Lower lobe of right lung (tissue), 2 donors: ENCODE results near the gene MRAP. TPM values are rescaled to one million over a fixed set of nuclear protein-coding genes. Genes with fewer than 3 reads are reported as not detected.

Experiments used
- ATAC-seq, 2 donors: fragments of 200-7000 bp; cut with Tn5 transposase; one replicate each; pipeline ENCODE4 v1.9.1; 2020 to 2022; ENCODE audit warnings: mild to moderate bottlenecking in 2 of 2, moderate library complexity in 2 of 2
- DNase-seq: peaks from one replicate; pipeline ENCODE4 v3.0.0-alpha.2; 2020
- H3K27ac ChIP-seq: fragments of 200-600 bp; one replicate; pipeline ENCODE4 v1.8.0; 2022
- H3K27me3 ChIP-seq: fragments of 200-600 bp; one replicate; pipeline ENCODE4 v1.8.0; 2022; ENCODE audit warnings: low read depth
- H3K36me3 ChIP-seq: fragments of 200-600 bp; one replicate; pipeline ENCODE4 v1.8.0; 2022; ENCODE audit warnings: mild to moderate bottlenecking
- H3K4me1 ChIP-seq: fragments of 200-600 bp; one replicate; pipeline ENCODE4 v1.8.0; 2022
- H3K4me3 ChIP-seq: fragments of 200-600 bp; one replicate; pipeline ENCODE4 v1.8.0; 2022; ENCODE audit warnings: mild to moderate bottlenecking
- H3K9me3 ChIP-seq: fragments of 200-600 bp; one replicate; pipeline ENCODE4 v1.8.0; 2022
- intact Hi-C: fragments of 100-400 bp; cut with DNase I; formaldehyde crosslinking; loops from one replicate; pipeline ENCODE4 v1.11.0; 2022
- total RNA-seq: library from RNA; stranded (reverse); fragmentation: NEBNext Ultra II Directional; extraction: Animal tissue kit (Norgen Biotek cat#: 25700); gene quantifications from one replicate; pipeline ENCODE4 v1.2.1, GENCODE V29; 2021
- TF ChIP-seq, protein P1 (sequence below): fragments of 200-600 bp; IDR thresholded peaks from one replicate; pipeline ENCODE4 v1.8.0; 2022; ENCODE audit warnings: antibody characterized with exemption, mild to moderate bottlenecking
- donor health status: DM: no; HTN: yes; CAD: no; lungs with severe emphysema.

Gene MRAP
- total RNA-seq, 1 donor from 2014 or later, result not detected

DNA sequence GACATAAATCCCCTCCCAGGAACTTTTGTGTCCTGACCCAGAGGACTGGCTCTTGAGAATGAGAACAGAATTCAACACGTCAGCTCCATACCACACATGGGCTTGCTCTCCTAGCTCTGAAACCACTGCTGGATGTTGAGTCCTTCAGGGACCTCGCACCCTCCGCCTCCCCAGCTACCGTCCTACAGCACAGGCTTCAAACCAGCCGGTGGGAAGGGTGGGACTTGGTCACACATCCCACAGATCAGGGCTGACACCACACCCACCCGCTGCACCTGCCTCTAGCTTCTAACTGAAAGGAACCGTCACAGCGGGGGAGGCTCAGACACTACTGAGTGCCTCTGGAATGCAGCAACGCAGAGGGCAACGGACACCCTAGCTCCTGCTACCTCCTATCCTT is 24.0 kb downstream of the MRAP start:
- ATAC-seq, result no peak

DNA sequence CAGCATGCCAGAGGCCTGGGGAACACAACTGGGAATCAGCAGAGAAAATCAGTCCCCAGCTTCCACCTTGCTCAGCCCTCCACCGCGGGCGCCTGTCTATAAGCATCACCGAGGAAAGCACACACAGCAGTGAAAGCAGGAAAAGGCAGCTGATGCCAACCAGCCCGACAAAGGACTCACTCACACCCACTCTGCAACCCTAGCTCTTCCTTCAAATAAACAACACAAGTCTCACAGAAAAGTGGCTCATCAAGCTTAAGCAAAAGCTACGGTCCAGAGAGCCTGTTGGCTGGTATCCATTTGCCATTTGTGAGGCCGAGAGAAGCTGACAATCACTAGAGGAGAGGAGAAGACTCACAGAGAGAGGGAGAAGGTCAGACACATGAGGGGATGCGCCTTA is 27.1 kb downstream of the MRAP start:
- no peaks in the 10 kb centered on the region for H3K9me3 ChIP-seq
- DNase-seq (no peak), ATAC-seq (no peak)
- peaks cover 11% of the 10 kb centered on the region for H3K4me1 ChIP-seq
- no peak overlapping the region for H3K4me3 ChIP-seq
- no peak overlapping the region for H3K27ac ChIP-seq
- peaks cover 70% of the 10 kb centered on the region for H3K36me3 ChIP-seq
- no peaks in the 10 kb centered on the region for H3K27me3 ChIP-seq
- TF ChIP-seq, protein P1, sequence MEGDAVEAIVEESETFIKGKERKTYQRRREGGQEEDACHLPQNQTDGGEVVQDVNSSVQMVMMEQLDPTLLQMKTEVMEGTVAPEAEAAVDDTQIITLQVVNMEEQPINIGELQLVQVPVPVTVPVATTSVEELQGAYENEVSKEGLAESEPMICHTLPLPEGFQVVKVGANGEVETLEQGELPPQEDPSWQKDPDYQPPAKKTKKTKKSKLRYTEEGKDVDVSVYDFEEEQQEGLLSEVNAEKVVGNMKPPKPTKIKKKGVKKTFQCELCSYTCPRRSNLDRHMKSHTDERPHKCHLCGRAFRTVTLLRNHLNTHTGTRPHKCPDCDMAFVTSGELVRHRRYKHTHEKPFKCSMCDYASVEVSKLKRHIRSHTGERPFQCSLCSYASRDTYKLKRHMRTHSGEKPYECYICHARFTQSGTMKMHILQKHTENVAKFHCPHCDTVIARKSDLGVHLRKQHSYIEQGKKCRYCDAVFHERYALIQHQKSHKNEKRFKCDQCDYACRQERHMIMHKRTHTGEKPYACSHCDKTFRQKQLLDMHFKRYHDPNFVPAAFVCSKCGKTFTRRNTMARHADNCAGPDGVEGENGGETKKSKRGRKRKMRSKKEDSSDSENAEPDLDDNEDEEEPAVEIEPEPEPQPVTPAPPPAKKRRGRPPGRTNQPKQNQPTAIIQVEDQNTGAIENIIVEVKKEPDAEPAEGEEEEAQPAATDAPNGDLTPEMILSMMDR, result no peak
- intact Hi-C loops, result no loop called here

More for the DNA sequence above, 24.0 kb downstream of the MRAP start:
- TF ChIP-seq, protein P1, result no peak
- H3K27ac ChIP-seq, result no peak overlapping the region
- H3K9me3 ChIP-seq, result no peaks in the 10 kb centered on the region
- no peaks in the 10 kb centered on the region for H3K27me3 ChIP-seq
- H3K4me1 ChIP-seq, result no peaks in the 10 kb centered on the region
- no peak for DNase-seq
- peaks cover 90% of the 10 kb centered on the region for H3K36me3 ChIP-seq
- H3K4me3 ChIP-seq, result no peak overlapping the region
- intact Hi-C loops, result no loop called here

DNA sequence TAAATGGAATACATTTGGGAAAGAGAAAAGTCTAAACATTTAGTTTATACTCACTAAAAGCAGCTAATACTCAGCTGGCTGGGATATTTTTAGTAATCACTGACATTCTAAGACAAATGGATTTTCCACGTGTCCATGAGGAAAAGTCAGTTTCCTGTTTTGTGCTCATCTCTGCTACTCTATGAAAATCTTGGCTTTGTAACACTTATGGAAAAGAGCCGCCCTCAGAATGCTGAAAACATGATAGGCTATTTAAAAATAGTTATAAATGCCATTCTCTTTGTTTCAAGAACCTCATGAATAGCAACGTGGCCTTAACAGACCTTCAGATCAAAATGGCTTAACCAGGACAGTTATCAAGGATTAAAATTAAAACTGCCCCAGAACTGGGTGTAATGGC is 29.9 kb downstream of the MRAP start:
- TF ChIP-seq, protein P1, result no peak
- Histone ChIP-seq H3K36me3 (peaks cover 66% of the 10 kb centered on the region), H3K27me3 (no peaks in the 10 kb centered on the region), H3K4me1 (peaks cover 11% of the 10 kb centered on the region), H3K4me3 (no peak overlapping the region), H3K27ac (peak overlapping the region; percentile 61), H3K9me3 (no peaks in the 10 kb centered on the region)
- no peak for DNase-seq
- intact Hi-C loops, result no loop called here
- no peak for ATAC-seq

DNA sequence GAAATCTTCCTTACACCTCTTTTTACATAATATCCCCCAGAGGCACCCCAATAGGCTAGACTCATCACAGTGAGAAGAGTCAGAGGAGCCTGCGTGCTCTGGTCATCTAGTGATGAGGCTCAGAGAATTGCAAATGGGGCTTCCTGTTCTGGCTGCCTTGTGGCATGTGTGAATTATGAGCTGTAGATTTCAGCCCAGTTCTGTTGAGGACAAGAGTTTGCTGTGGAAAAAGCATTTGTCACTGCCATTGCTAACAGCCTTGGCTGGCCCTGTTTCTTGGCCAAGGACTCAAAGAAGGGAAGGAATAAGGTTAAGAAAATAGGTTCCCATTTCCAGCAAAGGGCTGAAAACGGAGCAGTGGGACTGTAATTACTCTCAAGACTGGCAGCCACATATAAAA is 30.7 kb downstream of the MRAP start:
- DNase-seq (no peak), ATAC-seq (peak; percentile 48 to 53)
- Histone ChIP-seq H3K9me3 (no peaks in the 10 kb centered on the region), H3K4me3 (no peak overlapping the region), H3K27ac (peak overlapping the region; percentile 61), H3K27me3 (no peaks in the 10 kb centered on the region), H3K4me1 (peaks cover 11% of the 10 kb centered on the region), H3K36me3 (peaks cover 66% of the 10 kb centered on the region)
- intact Hi-C loops, result no loop called here
- TF ChIP-seq, protein P1, result no peak

DNA sequence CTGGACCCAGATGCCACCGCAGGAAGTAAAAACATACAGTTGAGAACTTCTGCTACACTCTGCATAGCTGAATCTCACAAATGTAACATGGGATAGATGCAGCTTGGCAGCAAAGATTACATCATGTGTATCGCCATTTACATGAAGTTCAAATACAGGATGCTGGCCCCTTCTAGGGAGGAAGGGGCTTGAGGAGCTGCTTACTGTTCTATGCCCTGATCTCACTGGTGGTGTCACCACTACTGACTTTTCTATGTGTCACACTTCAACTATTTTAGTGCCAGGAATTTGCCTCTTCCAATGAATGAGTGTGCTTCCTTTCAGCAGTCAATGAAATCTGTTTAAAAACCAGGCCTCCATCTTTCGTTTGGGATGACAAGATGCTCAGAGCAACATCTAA is 31.1 kb downstream of the MRAP start:
- ATAC-seq (no peak), DNase-seq (no peak)
- TF ChIP-seq, protein P1, result no peak
- H3K9me3 ChIP-seq, result no peaks in the 10 kb centered on the region
- no peak overlapping the region for H3K4me3 ChIP-seq
- H3K27ac ChIP-seq, result no peak overlapping the region
- peaks cover 66% of the 10 kb centered on the region for H3K36me3 ChIP-seq
- peaks cover 11% of the 10 kb centered on the region for H3K4me1 ChIP-seq
- intact Hi-C loops, result no loop called here
- no peaks in the 10 kb centered on the region for H3K27me3 ChIP-seq
